Body of pancreas (tissue), 4 donors: ENCODE measurements around the gene GSE1. TPM values are rescaled to one million over a fixed set of nuclear protein-coding genes. Genes with fewer than 3 reads are reported as not detected.

ENCODE experiments used
- ATAC-seq: fragments of 150-250 bp; one replicate; pipeline ENCODE4 v1.9.1; 2016
- DNase-seq, 4 donors: peaks; one replicate each; pipeline ENCODE4 v3.0.0-alpha.2; 2019
- H3K27ac ChIP-seq, 4 donors: fragments of 200-600 bp; sonication (generic); 1 replicate in 3 of 4; 2 replicates in 1 of 4; pipeline versions ENCODE4 v1.5.1 to v1.6.1; 2016 to 2019; ENCODE audit warnings: mild to moderate bottlenecking in 1 of 4, mixed read lengths in 1 of 4, moderate library complexity in 1 of 4
- H3K27me3 ChIP-seq, 2 donors: fragments of 200-600 bp; sonication (generic); one replicate each; pipeline ENCODE4 v1.6.0; 2016; ENCODE audit warnings: mild to moderate bottlenecking in 1 of 2
- H3K36me3 ChIP-seq, 2 donors: fragments of 200-600 bp; sonication (generic); replicated peaks in 1 of 2; 2 replicates each; pipeline ENCODE4 v1.5.1; 2016; ENCODE audit warnings: low read depth in 2 of 2; ENCODE audit not compliant: insufficient read depth in 1 of 2
- H3K4me1 ChIP-seq: fragments of 200-600 bp; sonication (generic); one replicate; pipeline ENCODE4 v1.6.0; 2016
- H3K4me3 ChIP-seq, 2 donors: fragments of 200-600 bp; sonication (generic); 1 replicate in 1 of 2; 2 replicates in 1 of 2; pipeline ENCODE4 v1.5.1; 2016 to 2019
- H3K9me3 ChIP-seq, 3 donors: fragments of 200-600 bp; sonication (generic); 1 replicate in 2 of 3; 2 replicates in 1 of 3; pipeline ENCODE4 v1.5.1; 2016
- POLR2A ChIP-seq, 3 donors: fragments of 450-650 bp; IDR thresholded peaks; one replicate each; pipeline ENCODE4 v1.6.1; 2016; ENCODE audit warnings: antibody characterized with exemption in 3 of 3, mild to moderate bottlenecking in 2 of 3
- WGBS, 2 donors: methylation state at CpG; one replicate each; pipeline ENCODE4 v1.1.5; 2017; 5-methylcytosine and 5-hydroxymethylcytosine counted together
- intact Hi-C: fragments of 100-400 bp; cut with DNase I; formaldehyde crosslinking; loops from one replicate; pipeline ENCODE4 v1.15.1; 2023
- total RNA-seq, 2 donors: library from RNA; depleted of rRNA; stranded (reverse); fragments of >200 nt; gene quantifications; one replicate each; pipeline ENCODE4 v1.1.0, GENCODE V29; 2016
- TF ChIP-seq, protein P1 (sequence below), 7 experiments: fragments of 450-650 bp in 4 of 7; fragments of 200-600 bp in 3 of 7; sonication (generic) in 3 of 7; IDR thresholded peaks; one replicate each; pipeline ENCODE4 v1.5.1; 2016 to 2019; ENCODE audit warnings: antibody characterized with exemption in 7 of 7

The GSE1 gene
- total RNA-seq, 2 donors from 2014 or later: 76.5 to 221 TPM

DNA sequence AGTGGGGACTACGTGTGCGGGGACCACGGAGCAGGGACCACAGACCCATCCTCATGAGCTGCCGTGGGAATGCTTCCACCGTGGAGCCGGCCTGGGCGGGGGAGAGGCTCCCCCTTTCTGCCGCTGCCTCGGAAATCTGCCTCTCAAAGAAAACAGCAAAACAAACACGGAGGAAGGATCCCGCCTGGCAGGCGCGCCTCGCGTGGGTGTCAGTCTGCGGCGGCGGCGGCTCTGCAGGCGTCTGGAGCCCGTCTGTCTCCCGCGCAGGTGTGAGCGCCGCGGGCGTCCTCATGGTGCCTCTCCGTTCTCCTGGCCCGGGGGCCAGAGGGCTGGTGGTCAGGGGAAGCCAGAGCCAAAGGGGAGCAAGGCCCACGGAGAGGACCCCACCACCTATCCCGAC lies 27.5 kb downstream of the GSE1 start:
- 79 to 86% methylated on average over 17 to 31 of the region's 31 CpGs for WGBS, 2 donors
- H3K27me3 ChIP-seq: no peaks in the 10 kb centered on the region
- DNase-seq (no peak), ATAC-seq (no peak)
- H3K27ac ChIP-seq: peak overlapping the region; percentile 58 to 82 (median 73)
- no peak overlapping the region for H3K4me3 ChIP-seq
- intact Hi-C loops: no loop called here
- TF ChIP-seq, protein P1, sequence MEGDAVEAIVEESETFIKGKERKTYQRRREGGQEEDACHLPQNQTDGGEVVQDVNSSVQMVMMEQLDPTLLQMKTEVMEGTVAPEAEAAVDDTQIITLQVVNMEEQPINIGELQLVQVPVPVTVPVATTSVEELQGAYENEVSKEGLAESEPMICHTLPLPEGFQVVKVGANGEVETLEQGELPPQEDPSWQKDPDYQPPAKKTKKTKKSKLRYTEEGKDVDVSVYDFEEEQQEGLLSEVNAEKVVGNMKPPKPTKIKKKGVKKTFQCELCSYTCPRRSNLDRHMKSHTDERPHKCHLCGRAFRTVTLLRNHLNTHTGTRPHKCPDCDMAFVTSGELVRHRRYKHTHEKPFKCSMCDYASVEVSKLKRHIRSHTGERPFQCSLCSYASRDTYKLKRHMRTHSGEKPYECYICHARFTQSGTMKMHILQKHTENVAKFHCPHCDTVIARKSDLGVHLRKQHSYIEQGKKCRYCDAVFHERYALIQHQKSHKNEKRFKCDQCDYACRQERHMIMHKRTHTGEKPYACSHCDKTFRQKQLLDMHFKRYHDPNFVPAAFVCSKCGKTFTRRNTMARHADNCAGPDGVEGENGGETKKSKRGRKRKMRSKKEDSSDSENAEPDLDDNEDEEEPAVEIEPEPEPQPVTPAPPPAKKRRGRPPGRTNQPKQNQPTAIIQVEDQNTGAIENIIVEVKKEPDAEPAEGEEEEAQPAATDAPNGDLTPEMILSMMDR (IDR thresholded peaks at IDR 0.05): no peak
- no peak for TF ChIP-seq POLR2A (IDR thresholded peaks at IDR 0.05)
- no peaks in the 10 kb centered on the region for H3K9me3 ChIP-seq
- peaks cover 80% of the 10 kb centered on the region for H3K4me1 ChIP-seq
- no peaks in the 10 kb centered on the region for H3K36me3 ChIP-seq

DNA sequence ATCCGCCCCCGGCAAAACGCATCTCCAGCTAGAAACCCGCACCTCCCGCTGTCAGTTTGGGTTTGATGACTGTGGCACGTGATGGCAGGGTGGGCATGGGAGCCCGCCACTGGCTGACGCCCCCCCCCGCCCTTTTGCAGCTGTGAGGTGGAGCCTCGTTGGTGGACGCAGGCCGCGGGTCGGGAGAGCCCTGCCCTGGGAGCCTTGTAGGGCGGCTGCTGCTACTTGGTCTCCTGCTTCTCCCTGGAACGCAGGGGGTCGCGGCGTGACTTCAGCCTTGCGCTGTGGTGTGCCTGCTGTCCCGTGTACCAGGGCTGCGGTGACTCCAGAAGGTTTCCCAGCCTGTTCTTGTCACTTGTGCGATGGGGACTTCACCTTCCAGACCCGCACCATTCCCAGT lies 28.2 kb downstream of the GSE1 start:
- no peaks in the 10 kb centered on the region for H3K36me3 ChIP-seq
- peaks cover 73% of the 10 kb centered on the region for H3K4me1 ChIP-seq
- DNase-seq: no peak
- no peak for TF ChIP-seq POLR2A (IDR thresholded peaks at IDR 0.05)
- TF ChIP-seq, protein P1 (IDR thresholded peaks at IDR 0.05): no peak
- H3K9me3 ChIP-seq: no peaks in the 10 kb centered on the region
- H3K27me3 ChIP-seq: no peaks in the 10 kb centered on the region
- no peak for ATAC-seq
- no peak overlapping the region for H3K4me3 ChIP-seq
- H3K27ac ChIP-seq: peak overlapping the region; percentile 41 to 82 (median 67)
- intact Hi-C loops: no loop called here
- WGBS, 2 donors: 60 to 64% methylated on average over 7 to 20 of the region's 24 CpGs

DNA sequence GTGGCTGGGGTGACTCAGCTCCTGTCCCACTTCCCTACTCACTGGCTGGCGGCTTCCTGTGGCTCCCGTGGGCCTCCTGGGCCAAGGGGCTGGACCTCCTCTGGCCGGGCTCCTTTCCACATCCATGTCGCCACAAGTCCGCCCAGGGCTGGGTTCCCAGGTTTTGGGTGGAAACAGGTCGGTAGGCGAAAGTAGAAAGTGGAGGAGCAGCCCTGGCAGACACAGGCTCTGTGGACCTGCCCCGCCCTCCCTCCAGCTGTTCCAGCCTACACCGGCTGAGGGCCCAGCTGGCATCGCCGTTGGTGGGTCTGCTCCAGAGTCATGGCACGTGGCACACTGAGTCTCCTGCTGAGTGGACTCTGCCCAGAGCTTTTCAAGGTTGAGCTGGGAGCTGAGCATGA lies 28.7 kb downstream of the GSE1 start:
- Histone ChIP-seq H3K27me3 (no peaks in the 10 kb centered on the region), H3K4me3 (no peak overlapping the region), H3K9me3 (no peaks in the 10 kb centered on the region), H3K36me3 (no peaks in the 10 kb centered on the region), H3K27ac (peak overlapping the region; percentile 41 to 82 (median 67)), H3K4me1 (peaks cover 68% of the 10 kb centered on the region)
- TF ChIP-seq, protein P1 (IDR thresholded peaks at IDR 0.05): no peak
- peak in 1 of 3 donors; percentile 14 for TF ChIP-seq POLR2A (IDR thresholded peaks at IDR 0.05)
- 11 to 18% methylated on average over 8 to 12 of the region's 12 CpGs for WGBS, 2 donors
- peak; percentile 89 to 96 (median 95) for DNase-seq
- intact Hi-C loops: no loop called here
- peak; percentile 86 for ATAC-seq

DNA sequence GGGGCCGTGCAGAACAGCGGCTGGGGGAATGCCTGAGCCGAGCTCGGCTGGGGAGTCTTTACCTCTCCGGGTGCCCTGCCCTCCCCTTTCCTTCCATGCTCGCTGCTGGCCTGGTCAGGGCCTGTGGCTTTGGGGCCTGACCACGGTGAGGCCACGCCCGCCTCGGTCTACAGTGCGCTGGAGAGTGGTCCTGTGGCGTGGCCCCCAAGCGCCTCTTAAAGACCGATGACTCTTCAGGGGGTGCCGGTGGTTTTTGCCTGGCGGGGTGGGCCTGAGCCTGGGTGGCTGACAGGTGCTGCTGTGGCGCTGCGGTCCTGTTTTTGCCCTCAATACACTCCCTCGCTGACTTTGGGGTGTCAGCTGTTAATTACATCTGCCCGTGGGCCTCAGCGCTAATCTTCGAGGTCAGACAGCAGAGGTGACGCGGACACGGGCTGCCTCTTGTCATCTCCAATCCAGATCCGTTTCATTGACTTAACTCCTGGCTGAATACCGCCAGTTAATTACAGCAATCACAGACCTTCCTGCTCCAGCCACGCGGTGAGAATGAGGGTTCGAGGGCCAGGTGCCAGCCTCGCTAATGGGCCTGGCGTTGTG lies 29.7 kb downstream of the GSE1 start:
- no peaks in the 10 kb centered on the region for H3K27me3 ChIP-seq
- TF ChIP-seq, protein P1 (IDR thresholded peaks at IDR 0.05): no peak
- TF ChIP-seq POLR2A (IDR thresholded peaks at IDR 0.05): no peak
- ATAC-seq (no peak), DNase-seq (no peak)
- peaks cover 57% of the 10 kb centered on the region for H3K4me1 ChIP-seq
- no peak overlapping the region for H3K4me3 ChIP-seq
- WGBS, 2 donors: 67 to 73% methylated on average over 16 to 26 of the region's 32 CpGs
- no peaks in the 10 kb centered on the region for H3K36me3 ChIP-seq
- H3K9me3 ChIP-seq: no peaks in the 10 kb centered on the region
- H3K27ac ChIP-seq: peak overlapping the region in 1 of 4 donors; percentile 76
- intact Hi-C loops: no loop called here

DNA sequence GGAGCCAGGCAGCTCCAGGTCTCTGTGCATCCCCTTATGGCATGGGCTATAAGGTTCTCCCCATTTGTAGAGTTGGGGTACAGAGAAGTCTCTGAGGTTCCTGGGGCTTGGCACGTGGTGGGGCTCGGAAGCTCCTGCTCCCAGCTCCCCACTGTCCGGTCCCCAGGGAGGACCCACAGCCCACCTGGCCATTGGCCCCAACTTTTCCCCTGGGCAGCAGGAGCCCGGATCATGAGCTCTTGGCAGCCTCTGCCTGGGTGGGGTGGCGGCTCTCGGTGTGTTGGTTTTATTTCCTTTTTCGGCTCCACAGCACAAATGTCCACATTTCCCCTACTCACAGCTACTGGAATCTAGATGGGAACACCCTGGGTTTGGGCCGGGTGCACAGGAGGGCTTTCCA lies 30.5 kb downstream of the GSE1 start:
- H3K36me3 ChIP-seq: no peaks in the 10 kb centered on the region
- DNase-seq: no peak
- no peaks in the 10 kb centered on the region for H3K27me3 ChIP-seq
- 76 to 83% methylated on average over 7 to 8 of the region's 8 CpGs for WGBS, 2 donors
- ATAC-seq: no peak
- H3K27ac ChIP-seq: no peak overlapping the region
- H3K4me1 ChIP-seq: peaks cover 50% of the 10 kb centered on the region
- H3K9me3 ChIP-seq: no peaks in the 10 kb centered on the region
- no peak for TF ChIP-seq POLR2A (IDR thresholded peaks at IDR 0.05)
- TF ChIP-seq, protein P1 (IDR thresholded peaks at IDR 0.05): no peak
- no peak overlapping the region for H3K4me3 ChIP-seq
- intact Hi-C loops: no loop called here
